NOMO-1 treated with dmso at 0.1 percent for 144 hours (cell line): ENCODE measurements around the gene KCNJ1.

Source experiments
- DNase-seq: peaks from one replicate; lab custom pipeline; 2025; ENCODE audit not compliant: unreplicated experiment; lab: John Stamatoyannopoulos, UW

Gene KCNJ1

DNA sequence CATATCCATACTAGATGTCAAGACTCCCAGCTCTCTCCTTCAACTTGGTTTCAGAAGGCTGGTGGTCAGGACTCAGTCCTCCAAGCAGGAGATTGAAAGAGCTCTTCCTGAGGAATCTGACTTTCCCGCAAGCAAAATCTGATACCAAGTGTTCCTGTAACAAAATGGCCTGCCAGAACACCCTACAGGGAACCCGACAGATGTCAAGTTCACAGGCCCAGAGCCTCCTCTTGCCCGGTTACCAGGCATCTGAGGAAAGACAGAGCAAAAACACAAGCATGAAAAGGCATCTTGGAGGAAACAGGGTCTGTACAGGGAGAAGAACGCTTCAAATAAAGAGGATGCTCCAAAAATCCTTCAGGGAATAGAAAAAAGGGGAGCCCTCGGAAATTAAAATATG lies 15.4 kb upstream of the KCNJ1 start:
- DNase-seq: no peak

DNA sequence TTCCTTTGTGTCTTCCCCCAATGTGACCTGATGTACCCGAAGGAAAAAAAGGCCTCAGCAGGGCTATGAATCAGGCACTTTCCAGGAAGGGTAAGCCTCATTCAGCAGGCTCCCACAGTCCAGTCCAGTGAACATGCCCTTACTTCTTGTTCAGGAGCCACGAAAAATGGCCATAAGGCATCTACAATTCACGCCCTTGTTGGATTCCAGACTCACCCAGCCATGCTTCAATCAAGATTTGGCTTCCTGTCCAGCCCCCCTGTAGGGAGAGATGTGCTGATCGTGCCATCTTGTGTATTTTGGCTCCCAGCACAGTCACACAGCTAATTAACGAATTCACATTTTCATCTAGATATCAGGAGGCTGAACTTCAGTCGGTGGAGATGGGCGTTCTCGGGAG lies 14.1 kb upstream of the KCNJ1 start:
- DNase-seq: no peak

DNA sequence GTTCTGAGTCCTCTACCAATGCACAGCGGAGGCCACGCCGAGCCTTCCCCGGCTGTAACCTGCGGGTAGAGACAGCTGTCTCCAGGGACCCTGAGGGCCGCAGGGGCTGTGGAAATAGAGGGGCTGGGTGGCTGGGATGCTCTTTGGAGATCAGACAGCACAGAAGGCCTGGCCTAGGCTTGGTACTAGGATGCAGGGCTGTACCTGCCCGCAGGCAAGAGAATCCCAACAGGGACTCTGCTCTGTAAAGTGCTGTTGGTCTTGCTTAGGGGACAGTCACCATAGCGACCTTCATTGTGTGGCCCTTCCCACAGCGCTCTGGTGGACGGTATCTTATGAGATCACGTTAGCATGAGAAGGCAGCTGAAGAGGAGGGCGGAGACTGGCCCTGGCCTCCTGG lies 12.7 kb upstream of the KCNJ1 start:
- DNase-seq: no peak

DNA sequence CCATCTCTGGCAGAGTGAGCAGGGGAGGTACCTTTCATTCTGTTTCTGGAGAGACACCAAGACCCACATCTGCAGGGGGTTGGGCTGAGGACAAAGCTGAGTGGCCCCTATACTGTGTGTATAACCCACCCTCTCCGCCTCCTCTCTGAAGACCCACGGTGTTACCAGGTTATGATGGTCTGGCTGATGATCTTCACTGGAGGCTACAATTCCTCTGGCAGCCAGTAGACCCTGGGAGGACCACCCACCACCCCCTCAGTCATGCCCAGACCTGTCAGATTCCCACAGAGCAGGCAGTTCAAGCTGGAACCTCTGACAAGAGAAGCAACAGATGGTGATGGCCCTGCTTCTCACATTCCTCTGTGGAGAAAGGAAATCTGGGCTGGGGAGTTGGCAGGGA lies 11.4 kb upstream of the KCNJ1 start:
- no peak for DNase-seq

DNA sequence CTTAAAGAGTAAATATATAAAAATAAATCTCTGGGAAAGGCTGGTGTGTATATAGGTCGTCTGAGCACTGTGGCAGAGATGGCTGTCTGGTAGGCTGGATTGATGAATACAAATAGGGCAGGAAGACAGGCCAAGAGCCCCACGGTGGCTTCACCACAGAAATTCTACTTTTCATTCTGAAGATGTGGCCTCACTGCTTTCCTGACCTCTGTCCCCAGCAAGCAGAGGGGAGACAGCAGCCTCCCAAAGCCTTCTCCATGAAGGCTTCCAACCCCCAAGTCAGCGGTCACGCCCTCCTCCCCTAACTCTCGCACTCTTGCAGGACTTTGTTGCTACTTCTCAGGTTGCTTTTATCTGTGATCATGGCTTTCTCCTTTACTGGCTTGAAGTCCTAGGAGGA lies 10.6 kb upstream of the KCNJ1 start:
- DNase-seq: no peak

DNA sequence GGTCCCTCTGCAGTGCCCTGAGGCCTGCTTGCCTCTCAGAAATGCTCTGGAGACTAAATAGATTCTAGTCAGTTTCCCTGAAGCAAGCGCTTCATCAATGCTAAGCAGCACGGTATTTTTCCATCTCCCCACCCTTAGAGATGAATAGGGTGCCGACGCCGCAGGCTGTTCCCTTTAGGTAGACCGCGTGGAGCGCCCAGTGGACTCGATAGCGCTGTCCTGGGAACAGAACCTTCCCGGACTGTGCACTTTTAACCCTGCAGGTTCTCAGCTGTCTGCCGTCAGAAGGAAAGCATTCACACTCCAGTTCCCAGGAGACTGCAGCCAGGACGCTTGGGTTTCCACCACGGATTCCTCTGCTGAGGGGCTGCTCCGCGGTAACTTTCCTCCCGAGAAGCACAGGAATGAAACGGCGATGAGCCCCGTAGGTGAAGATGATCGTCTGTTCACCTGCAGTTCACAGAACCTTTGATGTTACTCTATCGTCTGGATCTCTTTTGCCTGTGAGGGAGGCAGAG lies 9.1 kb upstream of the KCNJ1 start:
- DNase-seq: no peak

DNA sequence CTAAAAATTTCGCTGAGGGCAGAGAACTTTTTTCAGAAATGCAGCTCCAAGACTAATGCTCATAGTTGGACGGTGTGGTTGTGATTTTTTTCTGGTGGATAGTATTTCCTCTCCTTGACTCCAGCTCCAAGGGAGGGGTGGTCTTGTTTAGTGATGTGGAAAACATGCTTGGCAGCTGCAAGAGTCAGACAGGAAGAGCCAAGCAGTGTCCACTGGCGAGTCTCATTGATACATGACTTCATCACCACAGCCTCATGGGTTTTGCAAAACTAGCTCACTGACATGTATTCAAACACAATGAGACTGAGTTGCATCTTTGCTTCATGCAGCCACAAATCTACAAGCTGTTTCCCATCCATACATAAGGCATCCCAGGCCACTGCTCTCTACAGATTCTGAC lies 7.3 kb upstream of the KCNJ1 start:
- DNase-seq: no peak

DNA sequence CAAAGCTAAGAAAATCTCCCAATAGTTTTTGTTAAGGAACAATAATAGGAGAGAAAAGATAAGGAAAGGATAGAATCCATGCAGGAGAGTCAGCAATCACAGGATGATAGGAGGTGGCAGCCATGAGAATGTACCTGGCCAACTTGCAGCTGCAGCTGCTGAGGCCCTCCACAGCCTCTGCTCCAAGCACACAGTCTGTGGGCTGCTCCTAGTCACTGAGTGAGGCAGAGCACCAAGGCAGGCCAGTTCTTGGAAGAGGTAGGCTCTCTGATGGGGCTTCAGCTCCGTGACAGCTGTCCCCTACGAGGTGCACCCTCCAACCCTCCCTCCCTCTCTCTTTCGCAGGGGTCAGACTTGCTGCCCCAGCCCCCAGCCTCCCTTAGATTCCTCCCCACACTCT lies 5.5 kb upstream of the KCNJ1 start:
- DNase-seq: no peak

DNA sequence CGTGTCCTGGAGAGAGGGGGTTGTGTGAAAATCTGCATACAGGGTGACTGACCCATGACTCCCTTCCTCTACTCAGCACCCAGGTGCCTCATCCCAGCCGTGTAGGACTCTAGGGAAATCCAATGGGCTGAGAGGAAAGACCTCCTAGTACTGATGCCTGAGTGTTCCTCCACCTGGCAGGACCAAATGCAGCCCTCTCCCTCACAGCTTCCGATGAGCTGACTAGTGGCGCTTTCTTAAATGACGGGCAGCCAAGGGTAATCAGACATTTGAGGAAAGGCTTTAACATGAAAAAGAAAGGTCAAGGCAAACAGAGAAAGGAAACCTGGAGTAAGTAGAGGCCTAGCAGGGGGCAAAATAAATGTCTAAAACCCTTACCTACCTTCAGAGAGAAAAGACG lies 5.0 kb upstream of the KCNJ1 start:
- no peak for DNase-seq

DNA sequence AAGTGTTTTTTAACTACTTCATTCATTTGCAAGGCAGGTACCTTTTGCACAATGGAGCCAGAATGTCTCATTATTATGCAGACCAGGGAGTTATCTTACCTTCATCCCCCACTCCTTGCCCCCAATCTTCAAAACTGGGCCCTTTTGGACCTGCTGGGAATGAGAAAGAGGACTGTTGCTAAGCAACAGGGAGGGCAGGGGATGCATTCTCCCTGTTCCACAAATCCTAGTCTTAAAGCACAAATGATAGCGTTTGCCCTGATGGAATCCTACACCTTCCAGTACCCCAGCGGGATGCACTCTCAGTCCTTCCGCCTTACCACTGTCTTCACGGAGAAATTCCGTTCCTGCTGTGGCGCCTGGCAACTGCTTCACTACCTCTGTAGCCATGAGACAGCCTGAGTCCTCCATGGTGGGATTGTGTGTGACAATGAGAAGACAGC lies 4.1 kb upstream of the KCNJ1 start:
- DNase-seq: no peak

DNA sequence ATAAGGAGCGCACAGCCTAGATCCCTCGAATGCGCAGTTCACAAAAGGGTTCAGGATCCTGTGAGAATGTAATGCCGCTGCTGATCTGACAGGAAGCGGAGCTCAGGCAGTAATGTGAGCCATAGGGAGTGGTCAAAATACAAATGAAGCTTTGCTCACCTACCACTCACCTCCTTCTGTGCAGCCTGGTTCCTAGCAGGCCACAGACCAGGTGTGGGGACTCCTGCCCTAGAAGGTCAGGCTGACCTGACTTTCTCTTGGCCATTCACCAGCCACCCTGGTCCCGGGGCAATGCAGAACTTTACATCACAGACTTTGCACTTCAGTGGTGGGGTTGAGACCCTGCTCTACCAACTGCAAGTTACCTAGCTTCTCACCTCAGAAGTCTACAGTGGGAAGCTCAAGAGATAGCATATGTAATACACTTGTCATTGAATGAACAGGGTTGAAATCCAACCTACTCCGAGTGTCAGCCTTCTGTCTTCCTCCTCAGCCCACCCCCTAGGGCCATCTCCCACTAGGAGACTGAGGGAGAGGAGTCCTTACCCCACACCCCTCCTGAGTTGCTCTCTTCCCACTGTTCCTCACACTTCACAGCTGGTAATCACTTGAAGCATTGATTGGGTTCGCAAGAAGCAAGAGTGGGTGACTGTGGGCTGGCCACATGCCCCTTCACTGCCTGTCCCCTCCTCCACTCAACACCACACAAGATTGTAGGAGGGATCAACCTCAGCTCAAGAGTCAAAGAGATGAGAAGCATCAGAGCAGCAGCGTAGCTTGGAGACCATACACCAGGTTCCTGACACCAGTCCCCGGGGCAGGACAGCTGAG lies 2.0 kb upstream of the KCNJ1 start:
- peak; percentile 26 for DNase-seq

DNA sequence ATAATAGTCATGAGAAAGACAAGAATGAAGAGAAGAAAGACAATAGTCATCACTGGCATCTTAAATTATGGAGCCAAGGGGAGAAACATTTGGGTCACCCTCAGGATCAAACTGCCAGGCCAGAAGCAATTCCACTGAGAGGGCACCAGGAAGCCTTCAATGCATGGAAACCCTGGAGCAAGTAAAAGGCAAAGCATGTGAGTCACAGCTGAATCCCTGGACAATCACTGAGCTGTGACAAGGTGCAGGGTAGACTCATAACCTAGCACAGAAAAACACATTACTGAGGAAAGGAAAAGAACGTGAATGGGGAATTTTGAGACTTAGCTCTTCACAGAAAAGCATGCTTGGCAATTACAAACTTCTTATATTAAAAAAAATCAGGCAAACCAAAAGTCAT lies 1.6 kb downstream of the KCNJ1 start:
- no peak for DNase-seq

DNA sequence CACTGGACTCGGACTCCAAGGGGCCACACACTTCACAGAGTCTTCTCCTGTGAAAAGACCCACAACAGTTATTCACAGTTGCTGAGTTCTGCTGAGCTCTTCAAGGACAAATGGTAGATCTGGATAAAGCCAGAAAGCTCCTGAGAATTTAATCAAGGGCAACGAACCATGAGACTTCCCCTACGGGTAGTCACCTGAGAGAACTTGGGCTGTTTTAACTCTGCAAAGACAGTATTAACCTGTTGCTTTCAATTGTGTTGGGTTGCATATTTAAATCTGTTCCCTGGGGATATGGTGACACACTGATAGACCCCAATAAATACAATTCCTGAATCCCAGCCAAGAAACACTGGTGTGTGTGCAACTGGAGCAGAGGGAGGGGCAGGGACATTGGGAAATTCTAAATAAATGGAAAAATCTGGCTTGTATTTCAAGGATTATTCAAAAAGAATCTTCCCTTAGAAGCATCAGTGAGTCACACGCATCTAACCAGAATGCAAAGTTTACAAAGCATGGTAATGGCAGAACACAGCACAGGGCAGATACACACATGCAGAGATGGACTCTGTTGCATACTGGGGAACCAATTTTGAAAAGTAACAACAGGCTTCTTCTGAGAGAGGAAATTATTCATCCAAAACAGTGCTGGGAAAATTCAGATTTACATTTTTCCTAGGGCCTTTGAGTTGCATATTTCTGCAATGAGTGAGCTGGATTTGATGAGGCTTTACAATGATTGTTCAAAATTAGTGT lies 4.0 kb downstream of the KCNJ1 start:
- no peak for DNase-seq

DNA sequence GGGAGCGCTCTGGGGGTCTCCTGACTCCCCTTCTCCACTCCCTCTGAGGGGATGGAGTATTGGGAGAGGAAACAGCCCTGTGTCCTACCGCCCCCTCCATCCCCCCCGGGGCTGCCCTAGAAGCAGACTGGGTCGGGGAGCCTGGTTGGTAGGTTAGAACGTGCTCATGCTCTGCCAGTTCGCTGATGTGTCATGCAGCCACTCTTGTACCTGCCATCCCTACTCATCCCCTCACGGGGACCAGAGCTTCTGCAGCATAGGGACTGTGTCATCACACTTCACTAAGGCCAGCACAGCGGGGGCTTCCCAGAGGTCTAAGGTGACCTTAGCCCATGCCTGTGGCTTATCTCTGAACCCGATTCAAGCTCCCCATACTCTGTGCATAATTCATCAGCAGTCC lies 4.7 kb downstream of the KCNJ1 start:
- DNase-seq: no peak

DNA sequence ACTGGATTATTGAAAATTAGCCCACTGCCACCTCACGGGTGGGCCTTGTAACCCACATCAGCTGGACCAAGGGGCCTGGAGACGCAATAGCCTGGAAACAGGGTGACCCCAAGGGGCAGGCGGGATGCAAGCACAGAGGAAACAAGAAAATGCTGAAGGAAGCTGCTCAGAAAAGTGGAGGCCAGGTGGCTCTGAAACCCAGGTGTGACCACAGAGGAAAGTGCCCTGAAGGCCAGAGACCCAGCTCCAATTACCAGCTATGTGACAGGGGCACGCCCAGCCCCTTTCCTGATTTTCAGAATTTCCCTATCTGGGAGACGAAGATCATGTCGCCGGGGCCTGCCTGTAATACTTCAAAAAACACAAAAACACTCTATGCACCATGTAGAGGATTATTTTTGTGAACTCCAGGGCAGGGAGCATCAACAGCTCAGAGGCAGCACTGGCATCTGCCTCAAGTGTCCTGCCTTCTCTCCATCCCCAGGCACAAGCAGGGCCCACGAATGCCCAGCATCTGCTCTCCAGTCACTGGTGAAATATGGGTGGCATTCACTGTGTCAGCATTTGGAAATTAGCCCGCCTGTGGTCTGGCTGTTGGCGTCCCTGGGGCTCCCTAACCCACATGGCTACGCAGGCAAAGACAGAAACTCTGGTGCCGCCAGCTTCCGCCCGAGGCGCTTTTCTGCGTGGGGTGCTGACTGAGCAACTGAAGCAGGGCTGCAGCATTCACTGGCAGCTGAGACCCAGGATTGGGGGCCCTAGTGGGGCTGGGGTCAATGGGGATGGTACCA lies 6.3 kb downstream of the KCNJ1 start:
- no peak for DNase-seq

DNA sequence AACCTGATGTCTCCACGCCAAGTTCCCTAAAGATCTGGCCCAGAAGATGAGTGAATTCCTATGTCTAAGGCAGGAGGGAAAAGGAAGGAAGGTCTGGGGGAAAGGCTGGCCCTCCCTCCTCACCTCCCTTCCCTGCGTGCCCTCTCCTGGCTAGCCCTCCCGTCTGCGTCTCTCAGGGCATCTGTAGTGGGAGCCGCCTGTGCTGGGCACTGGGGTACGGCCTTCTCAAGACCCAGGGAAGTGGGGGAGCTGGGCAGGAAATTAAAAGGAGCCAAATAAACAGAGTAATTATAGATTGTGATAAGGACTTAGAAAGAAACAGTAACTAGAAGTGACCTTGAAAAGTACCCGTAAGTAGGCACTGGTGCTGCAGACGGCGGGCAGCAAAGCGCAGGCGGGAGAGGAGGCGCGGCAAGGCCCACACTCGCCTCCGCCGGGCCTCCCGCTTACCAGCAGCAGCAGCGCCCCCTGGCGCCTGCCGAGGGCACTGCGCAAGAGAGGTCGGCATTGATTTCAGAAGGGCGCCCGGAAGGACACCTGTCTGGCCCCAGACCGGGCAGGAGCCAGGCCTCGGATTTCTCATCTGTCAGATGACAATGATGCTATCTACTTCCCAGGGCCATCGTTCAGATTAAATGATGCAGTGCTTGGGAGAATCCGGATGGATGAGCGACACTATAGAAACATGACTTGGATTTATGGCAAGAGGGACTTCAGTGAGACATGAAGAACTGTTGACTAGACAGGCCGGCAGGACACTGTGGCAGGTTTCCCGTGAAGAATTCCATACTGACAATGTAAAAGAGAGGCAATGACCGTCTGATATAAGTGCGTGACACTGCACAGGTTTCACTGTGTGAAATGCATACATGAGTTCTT lies 7.3 kb downstream of the KCNJ1 start:
- no peak for DNase-seq

DNA sequence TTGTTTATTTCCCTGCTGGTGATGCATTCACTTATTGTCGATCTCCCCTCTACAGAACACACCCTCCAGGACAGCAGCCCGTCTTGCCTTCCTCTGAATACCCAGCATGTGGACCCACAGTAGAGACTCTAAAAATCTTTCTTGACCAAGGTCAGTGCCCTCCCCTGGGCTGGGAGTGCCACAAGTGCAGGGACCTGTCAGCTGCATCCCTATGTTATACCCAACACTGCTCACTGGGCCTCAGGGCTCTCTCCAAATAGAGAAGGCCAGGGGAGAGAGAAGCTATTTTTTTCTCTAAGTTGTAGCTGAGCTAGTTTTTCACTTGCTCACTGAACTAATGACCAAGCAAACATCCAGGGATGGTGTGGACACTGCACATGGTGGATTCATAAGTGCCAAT lies 9.8 kb downstream of the KCNJ1 start:
- no peak for DNase-seq

DNA sequence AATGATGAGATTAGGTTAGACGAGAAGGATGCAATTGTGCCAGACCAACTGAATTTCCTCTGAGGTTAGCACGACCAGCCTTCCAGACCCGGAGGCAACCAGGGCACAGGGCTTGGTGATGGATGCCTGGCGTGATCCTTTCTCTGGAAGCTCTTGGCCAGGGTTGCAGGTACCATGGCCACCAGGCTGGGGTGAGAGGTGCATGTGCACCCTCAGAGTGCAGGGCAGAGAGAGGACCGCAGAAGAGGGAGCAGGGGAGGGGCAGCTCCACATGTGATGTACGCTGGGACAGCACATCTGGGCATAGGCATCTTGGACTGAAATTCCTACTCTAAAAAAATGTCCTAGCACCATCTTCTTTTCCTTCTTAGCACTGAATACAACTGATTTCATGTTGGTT lies 10.9 kb downstream of the KCNJ1 start:
- no peak for DNase-seq

DNA sequence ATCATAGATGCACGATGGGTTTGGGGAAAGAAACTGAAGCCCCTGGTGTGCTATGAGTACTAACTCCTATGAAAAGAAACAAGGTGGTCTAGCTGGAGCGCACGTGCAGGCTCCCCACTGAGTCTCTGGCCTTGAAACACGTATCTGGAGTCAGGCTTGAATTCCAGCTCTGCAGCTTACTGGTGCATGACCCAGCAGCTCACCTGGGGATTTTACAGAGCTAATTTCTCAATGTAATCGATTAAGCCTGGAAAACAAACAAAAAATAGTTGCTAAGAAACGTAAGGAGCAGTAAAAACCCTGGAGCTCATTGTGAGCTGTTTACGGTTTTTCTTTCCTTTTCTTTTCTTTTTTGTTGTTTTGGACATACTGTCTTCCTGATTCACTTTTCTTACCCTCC lies 12.3 kb downstream of the KCNJ1 start:
- DNase-seq: no peak

DNA sequence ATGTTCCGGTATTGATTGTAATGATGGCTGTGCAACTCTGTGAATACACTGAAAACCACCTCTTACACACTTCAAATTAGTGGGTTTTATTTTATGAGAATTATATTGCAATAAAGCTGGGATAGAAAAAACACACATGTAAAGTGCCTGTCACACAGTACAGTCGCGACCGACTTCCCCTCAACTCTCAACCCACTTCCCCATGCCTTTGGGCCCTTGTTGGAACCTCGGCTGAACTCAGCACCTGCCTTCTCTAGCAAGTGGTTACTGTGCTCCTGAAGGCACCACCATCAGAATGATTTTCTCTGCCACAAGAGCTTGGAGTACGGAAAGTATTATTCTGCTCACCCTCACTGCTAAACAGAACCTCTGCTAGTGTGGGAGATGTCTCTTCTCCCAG lies 13.5 kb downstream of the KCNJ1 start:
- no peak for DNase-seq
